SH-SY5Y (cell line): Measurements from ENCODE around the gene SLC35F3.

ENCODE experiments used
- GATA2 ChIP-seq: IDR thresholded peaks from 2 replicates; pipeline ENCODE4 v1.6.1; 2011; ENCODE audit warnings: mild to moderate bottlenecking, low read depth, low read length
- GATA3 ChIP-seq: IDR thresholded peaks from 2 replicates; pipeline ENCODE4 v1.6.1; 2011; ENCODE audit warnings: low read depth, mild to moderate bottlenecking, low read length, moderate library complexity

GRCh38 chr1:234169161-234169849 lies 264.8 kb downstream of the SLC35F3 start:
- TF ChIP-seq GATA3: no peak
- TF ChIP-seq GATA2: no peak
